Measurements from ENCODE around the gene POR.

Gene POR

GRCh38 chr7:75968012-75968411, 53.1 kb downstream of the POR start:
- no peak for TF ChIP-seq CTCF (IDR thresholded peaks at IDR 0.05; ENCODE audit: low read depth, low read length)
- TF ChIP-seq EZH2phosphoT487 (IDR thresholded peaks at IDR 0.05; ENCODE audit: low read depth) = no peak
- no peaks in the 10 kb centered on the region; the same call in 1 of the 2 replicates for H4K20me1 ChIP-seq (ENCODE audit: insufficient read depth, low read length)
- peaks cover 4% of the 10 kb centered on the region for H3K36me3 ChIP-seq (replicated peaks; ENCODE audit: low read depth, low read length)
- H2AFZ ChIP-seq (ENCODE audit: low read depth, low read length) = no peak overlapping the region
- no peaks in the 10 kb centered on the region for H3K79me2 ChIP-seq (ENCODE audit: low read length)
- H3K27ac ChIP-seq (ENCODE audit: low read length) = no peak overlapping the region
- no peak overlapping the region for H3K4me3 ChIP-seq (ENCODE audit: low read length)
- no peak overlapping the region for H3K9ac ChIP-seq (ENCODE audit: low read length)
- no peak overlapping the region for H3K4me2 ChIP-seq (ENCODE audit: low read length)
- H3K9me3 ChIP-seq (ENCODE audit: insufficient read depth, low read length) = no peaks in the 10 kb centered on the region
- no peaks in the 10 kb centered on the region for H3K27me3 ChIP-seq (ENCODE audit: low read depth, low read length)
- no peaks in the 10 kb centered on the region for H3K4me1 ChIP-seq (ENCODE audit: low read length)

- Histone ChIP-seq H3K4me3 (ENCODE audit: low read length) (no peak overlapping the region), H3K4me2 (ENCODE audit: low read length) (no peak overlapping the region), H3K9ac (ENCODE audit: low read length) (no peak overlapping the region), H3K4me1 (ENCODE audit: low read length) (no peaks in the 10 kb centered on the region), H3K36me3 (replicated peaks; ENCODE audit: low read depth, low read length) (peaks cover 4% of the 10 kb centered on the region), H3K79me2 (ENCODE audit: low read length) (no peaks in the 10 kb centered on the region), H3K9me3 (ENCODE audit: insufficient read depth, low read length) (no peaks in the 10 kb centered on the region), H4K20me1 (ENCODE audit: insufficient read depth, low read length) (no peaks in the 10 kb centered on the region; the same call in 1 of the 2 replicates), H2AFZ (ENCODE audit: low read depth, low read length) (no peak overlapping the region), H3K27ac (ENCODE audit: low read length) (no peak overlapping the region), H3K27me3 (ENCODE audit: low read depth, low read length) (no peaks in the 10 kb centered on the region)
- no peak for TF ChIP-seq CTCF (IDR thresholded peaks at IDR 0.05; ENCODE audit: low read depth, low read length)
- no peak for TF ChIP-seq EZH2phosphoT487 (IDR thresholded peaks at IDR 0.05; ENCODE audit: low read depth)
Observed at GRCh38 chr7:75968561-75969001, 53.6 kb downstream of the POR start.

- no peaks in the 10 kb centered on the region for H3K27me3 ChIP-seq (ENCODE audit: low read depth, low read length)
- H3K9me3 ChIP-seq (ENCODE audit: insufficient read depth, low read length) = no peaks in the 10 kb centered on the region
- H3K27ac ChIP-seq (ENCODE audit: low read length) = no peak overlapping the region
- peaks cover 8% of the 10 kb centered on the region for H3K36me3 ChIP-seq (replicated peaks; ENCODE audit: low read depth, low read length)
- H3K79me2 ChIP-seq (ENCODE audit: low read length) = no peaks in the 10 kb centered on the region
- H2AFZ ChIP-seq (ENCODE audit: low read depth, low read length) = no peak overlapping the region
- no peak overlapping the region for H3K9ac ChIP-seq (ENCODE audit: low read length)
- no peak for TF ChIP-seq EZH2phosphoT487 (IDR thresholded peaks at IDR 0.05; ENCODE audit: low read depth)
- TF ChIP-seq CTCF (IDR thresholded peaks at IDR 0.05; ENCODE audit: low read depth, low read length) = no peak
- no peaks in the 10 kb centered on the region for H3K4me1 ChIP-seq (ENCODE audit: low read length)
- no peak overlapping the region for H3K4me3 ChIP-seq (ENCODE audit: low read length)
- H4K20me1 ChIP-seq (ENCODE audit: insufficient read depth, low read length) = no peaks in the 10 kb centered on the region; the same call in 1 of the 2 replicates
- no peak overlapping the region for H3K4me2 ChIP-seq (ENCODE audit: low read length)
Observed at GRCh38 chr7:75969182-75969581, 54.2 kb downstream of the POR start.

- H3K36me3 ChIP-seq (replicated peaks; ENCODE audit: low read depth, low read length) = peaks cover 9% of the 10 kb centered on the region
Observed at GRCh38 chr7:75969704-75970498, 54.9 kb downstream of the POR start.

More at GRCh38 chr7:75969704-75970498, 54.9 kb downstream of the POR start:
- Histone ChIP-seq H3K4me2 (ENCODE audit: low read length) (no peak overlapping the region), H3K4me1 (ENCODE audit: low read length) (no peaks in the 10 kb centered on the region), H3K79me2 (ENCODE audit: low read length) (no peaks in the 10 kb centered on the region), H3K27me3 (ENCODE audit: low read depth, low read length) (no peaks in the 10 kb centered on the region), H3K9ac (ENCODE audit: low read length) (no peak overlapping the region), H3K4me3 (ENCODE audit: low read length) (no peak overlapping the region), H2AFZ (ENCODE audit: low read depth, low read length) (no peak overlapping the region), H4K20me1 (ENCODE audit: insufficient read depth, low read length) (no peaks in the 10 kb centered on the region; the same call in 1 of the 2 replicates), H3K27ac (ENCODE audit: low read length) (no peak overlapping the region), H3K9me3 (ENCODE audit: insufficient read depth, low read length) (no peaks in the 10 kb centered on the region)
- TF ChIP-seq EZH2phosphoT487 (IDR thresholded peaks at IDR 0.05; ENCODE audit: low read depth) = no peak
- TF ChIP-seq CTCF (IDR thresholded peaks at IDR 0.05; ENCODE audit: low read depth, low read length) = no peak
